Right cardiac atrium (tissue), 5 donors: ENCODE measurements around the gene ZFHX3. TPM values are rescaled to one million over a fixed set of nuclear protein-coding genes. Genes with fewer than 3 reads are reported as not detected.
"Not testable (repeated sequence)": the region's sequence is repeated elsewhere in the genome, so short reads cannot be mapped to it uniquely, and the experiment has no call there.

Experiments
- ATAC-seq, 2 donors: fragments of 200-7000 bp; cut with Tn5 transposase; one replicate each; pipeline versions ENCODE4 v1.8.0 to v1.9.1; 2020; ENCODE audit warnings: moderate library complexity in 2 of 2, mild to moderate bottlenecking in 1 of 2
- DNase-seq, 3 donors: peaks; one replicate each; pipeline ENCODE4 v3.0.0-alpha.2; 2020
- H3K27ac ChIP-seq: one replicate; pipeline ENCODE4 v1.5.1; 2013; ENCODE audit warnings: mild to moderate bottlenecking, low read length, control low read depth, moderate library complexity
- H3K27me3 ChIP-seq: one replicate; pipeline ENCODE4 v1.6.1; 2013; ENCODE audit not compliant: control insufficient read depth, insufficient read depth
- H3K4me1 ChIP-seq: one replicate; pipeline ENCODE4 v1.6.1; 2013; ENCODE audit warnings: low read length; ENCODE audit not compliant: control insufficient read depth, insufficient read depth
- H3K4me3 ChIP-seq: one replicate; pipeline ENCODE4 v1.5.1; 2013; ENCODE audit warnings: low read length, control low read depth
- H3K9me3 ChIP-seq: one replicate; pipeline ENCODE4 v1.6.1; 2013; ENCODE audit warnings: low read length; ENCODE audit not compliant: control insufficient read depth
- WGBS: extraction: QIAGEN DNeasy Blood & Tissue Kit; methylation state at CpG from one replicate; pipeline ENCODE4 v1.1.7; 2013; 5-methylcytosine and 5-hydroxymethylcytosine counted together
- intact Hi-C, 4 donors: fragments of 100-400 bp; cut with DNase I; formaldehyde crosslinking; loops; one replicate each; pipeline versions ENCODE4 v1.11.0 to v1.14.0; 2022 to 2023
- polyA plus RNA-seq: library from polyadenylated mRNA; stranded (reverse); fragments of 200-250 nt; gene quantifications from one replicate; pipeline ENCODE4 v1.2.3, GENCODE V29; 2013
- total RNA-seq, 4 donors: library from RNA; stranded (reverse); fragmentation: NEBNext Ultra II Directional; extraction: Animal tissue kit (Norgen Biotek cat#: 25700); gene quantifications; one replicate each; pipeline ENCODE4 v1.2.1, GENCODE V29; 2021
- donor health status: healthy with polysubstance abuse.
- donor health status: DM: no; HTN: yes; CAD: no.
- donor health status: DM: no; HTN: no; CAD: no.
- donor health status: DM: no; HTN: yes; CAD: no; lungs with severe emphysema.
- donor health status: DM: yes; HTN: yes; CAD: no.

The ZFHX3 gene
- total and polyA plus RNA-seq, 5 donors, result 4.3 to 18.2 (median 9.7) TPM

- H3K4me3 ChIP-seq, DNase-seq, ATAC-seq, H3K27me3 ChIP-seq, H3K9me3 ChIP-seq, H3K27ac ChIP-seq: not testable (repeated sequence)
- H3K4me1 ChIP-seq, result peaks cover 35% of the 10 kb centered on the region
- intact Hi-C loops, result loop anchor here in 2 of 4 donors (5.0 to 10.0 kb wide), 2 partner anchors 36 to 59 kb away; no protein-coding TSS in a partner anchor
- WGBS, result 90% methylated on average over 9 of the region's 9 CpGs
Measured at GRCh38 chr16:72995882-72996270, 52.1 kb downstream of the ZFHX3 start.

GRCh38 chr16:72995151-72995881, 52.6 kb downstream of the ZFHX3 start:
- intact Hi-C loops, result loop anchor here in 2 of 4 donors (5.0 to 10.0 kb wide), 2 partner anchors 37 to 59 kb away; no protein-coding TSS in a partner anchor
- Histone ChIP-seq H3K4me1 (peaks cover 35% of the 10 kb centered on the region), H3K4me3 (no peak overlapping the region), H3K27ac (no peak overlapping the region), H3K27me3 (no peaks in the 10 kb centered on the region), H3K9me3 (no peaks in the 10 kb centered on the region)
- 76% methylated on average over 18 of the region's 18 CpGs for WGBS
- DNase-seq (no peak), ATAC-seq (no peak)

DNA sequence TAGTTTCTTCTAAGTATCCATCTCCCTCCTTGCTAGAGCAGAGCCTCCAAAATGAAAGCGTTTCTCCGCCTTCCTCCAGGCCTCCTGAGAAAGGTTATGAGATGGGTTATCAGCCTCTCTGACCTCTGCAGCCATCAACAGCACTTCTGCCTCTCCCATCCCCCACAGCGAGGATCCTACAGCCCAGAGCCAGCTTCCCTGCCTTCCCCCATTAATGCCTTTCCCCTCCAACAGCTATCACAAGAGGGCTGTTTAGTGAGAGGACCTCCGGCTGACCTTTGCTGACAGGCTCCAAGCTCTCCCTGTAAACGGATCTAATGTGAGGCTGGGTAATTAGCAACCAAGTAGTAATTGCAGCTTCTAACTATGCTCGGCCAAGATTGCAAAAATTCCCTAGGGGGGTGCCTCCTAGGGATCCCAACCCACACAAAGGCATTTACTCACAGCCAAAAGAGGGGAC, 55.8 kb downstream of the ZFHX3 start:
- Histone ChIP-seq H3K27ac (peak overlapping the region; percentile 12), H3K27me3 (no peaks in the 10 kb centered on the region), H3K4me3 (no peak overlapping the region), H3K4me1 (peaks cover 35% of the 10 kb centered on the region), H3K9me3 (no peaks in the 10 kb centered on the region)
- no peak for DNase-seq
- intact Hi-C loops, result loop anchor here in 1 of 4 donors (10.0 kb wide), 1 partner anchor 63 kb away; no protein-coding TSS in a partner anchor
- 37% methylated on average over 6 of the region's 6 CpGs for WGBS
- peak in 1 of 2 donors; percentile 10 for ATAC-seq

DNA sequence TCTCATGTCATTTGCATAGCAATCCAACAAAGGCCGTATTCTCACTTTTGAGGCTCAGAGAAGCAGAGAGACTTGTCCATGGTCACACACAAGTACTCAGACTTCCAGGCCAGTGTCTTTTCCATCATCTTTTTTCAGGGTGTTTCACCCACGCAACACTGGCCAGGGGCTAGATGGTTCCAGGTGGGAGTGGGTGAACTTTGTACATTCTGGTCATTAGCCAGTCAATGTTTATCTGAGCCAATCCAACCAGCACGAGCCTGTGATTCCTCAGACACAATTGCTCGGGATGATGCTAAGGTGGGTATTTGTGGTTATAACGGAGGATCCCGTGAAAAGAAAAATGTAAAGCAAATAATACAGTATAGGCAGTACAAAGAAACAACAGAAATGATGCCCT, 56.3 kb downstream of the ZFHX3 start:
- peaks cover 35% of the 10 kb centered on the region for H3K4me1 ChIP-seq
- no peak for DNase-seq
- intact Hi-C loops, result loop anchor here in 1 of 4 donors (10.0 kb wide), 1 partner anchor 63 kb away; no protein-coding TSS in a partner anchor

DNA sequence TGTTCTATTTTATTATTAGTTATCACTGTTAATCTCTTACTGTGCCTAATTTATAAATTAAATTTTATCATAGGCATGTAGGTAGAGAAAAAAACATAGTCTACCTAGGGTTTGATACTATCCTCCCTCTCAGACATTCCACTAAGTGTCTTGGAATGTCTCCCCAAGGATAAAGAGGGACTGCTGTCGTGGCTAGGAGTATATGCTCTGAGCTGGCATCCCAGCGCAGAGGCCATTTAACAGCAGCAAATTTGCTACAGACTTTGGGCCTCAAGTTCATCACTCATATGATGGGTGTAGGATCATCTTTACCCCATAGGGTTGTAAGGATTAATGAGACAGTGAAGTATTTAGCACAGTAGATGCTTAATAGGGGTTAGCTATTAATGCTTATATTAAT, 56.7 kb downstream of the ZFHX3 start:
- intact Hi-C loops, result loop anchor here in 1 of 4 donors (10.0 kb wide), 1 partner anchor 64 kb away; no protein-coding TSS in a partner anchor
- 87% methylated on average over 2 of the region's 2 CpGs for WGBS

More for the DNA sequence above, 56.3 kb downstream of the ZFHX3 start:
- Histone ChIP-seq H3K27ac (no peak overlapping the region), H3K4me3 (no peak overlapping the region), H3K27me3 (no peaks in the 10 kb centered on the region), H3K9me3 (no peaks in the 10 kb centered on the region)
- 87% methylated on average over 6 of the region's 6 CpGs for WGBS
- ATAC-seq, result no peak

DNA sequence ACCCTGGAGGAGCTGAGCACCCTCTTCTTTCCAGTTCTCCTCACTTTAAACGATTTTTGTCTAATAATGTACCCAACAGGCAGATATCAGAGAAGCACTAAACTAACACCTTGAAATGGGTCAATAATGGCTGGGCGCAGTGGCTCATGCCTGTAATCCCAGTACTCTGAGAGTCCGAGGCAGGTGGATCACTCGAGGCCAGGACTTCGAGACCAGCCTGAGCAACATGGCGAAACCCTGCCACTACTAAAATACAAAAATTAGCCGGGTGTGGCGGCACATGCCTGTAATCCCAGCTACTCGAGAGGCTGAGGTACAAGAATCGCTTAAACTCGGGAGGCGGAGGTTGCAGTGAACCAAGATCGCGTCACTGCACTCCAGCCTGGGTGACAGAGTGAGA, 57.4 kb downstream of the ZFHX3 start:
- Histone ChIP-seq H3K4me3 (no peak overlapping the region), H3K9me3 (no peaks in the 10 kb centered on the region), H3K27ac (peak overlapping the region; percentile 53), H3K27me3 (no peaks in the 10 kb centered on the region), H3K4me1 (peaks cover 43% of the 10 kb centered on the region)
- intact Hi-C loops, result loop anchor here in 1 of 4 donors (10.0 kb wide), 1 partner anchor 64 kb away; no protein-coding TSS in a partner anchor
- 87% methylated on average over 14 of the region's 14 CpGs for WGBS
- ATAC-seq, result no peak
- no peak for DNase-seq

More for the DNA sequence above, 56.7 kb downstream of the ZFHX3 start:
- Histone ChIP-seq H3K9me3 (no peaks in the 10 kb centered on the region), H3K27ac (no peak overlapping the region), H3K4me1 (peaks cover 38% of the 10 kb centered on the region), H3K4me3 (no peak overlapping the region), H3K27me3 (no peaks in the 10 kb centered on the region)
- no peak for ATAC-seq
- no peak for DNase-seq

DNA sequence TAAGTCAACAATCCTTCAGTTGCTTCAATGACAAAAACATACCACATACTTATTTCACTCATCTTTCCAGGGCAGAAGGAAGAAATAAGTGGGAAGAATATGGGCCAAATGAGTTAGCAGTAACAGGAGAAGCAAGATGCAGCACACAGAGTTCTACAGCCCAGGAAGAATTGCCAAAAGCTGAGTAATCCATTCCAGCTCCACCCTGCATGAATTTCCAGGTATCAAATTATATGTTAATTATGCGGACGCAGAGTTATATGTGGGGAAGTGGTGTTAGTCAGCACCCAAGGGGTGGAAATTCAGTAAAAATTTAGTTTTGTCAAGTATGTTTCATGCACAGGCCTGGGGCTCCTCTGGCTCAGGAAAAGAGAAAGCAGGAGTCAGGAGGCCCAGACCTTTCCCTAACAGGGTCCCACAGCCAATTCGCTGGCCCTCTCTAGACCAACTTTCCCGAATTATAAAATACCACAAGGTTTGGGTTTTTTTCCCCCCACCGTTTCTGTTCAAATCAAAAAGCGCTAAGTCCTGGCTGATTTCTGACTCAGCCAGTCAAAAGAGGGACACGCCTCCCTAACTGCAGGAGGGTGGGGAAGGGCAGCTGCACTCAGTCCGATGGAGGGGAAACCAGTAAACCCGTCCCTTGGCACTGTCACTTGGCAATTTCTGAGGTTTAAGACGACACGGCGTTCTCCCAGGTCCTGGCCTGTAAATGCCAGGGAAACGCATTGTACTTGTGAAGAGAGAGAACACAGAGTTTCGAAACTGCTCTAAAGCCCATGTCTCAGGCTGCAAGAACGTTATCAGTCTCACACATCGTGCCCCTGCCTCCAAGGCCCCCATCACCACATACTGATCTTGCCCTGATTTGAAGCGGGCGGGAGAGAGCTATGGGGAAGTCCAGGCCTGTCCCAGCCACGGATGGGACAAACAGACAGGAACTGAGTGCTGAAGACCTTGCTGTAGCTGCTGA, 58.1 kb downstream of the ZFHX3 start:
- whole genome bisulfite sequencing, result 40% methylated on average over 19 of the region's 19 CpGs
- Histone ChIP-seq H3K27ac (peak overlapping the region; percentile 53), H3K4me1 (peaks cover 41% of the 10 kb centered on the region), H3K4me3 (no peak overlapping the region), H3K9me3 (no peaks in the 10 kb centered on the region), H3K27me3 (no peaks in the 10 kb centered on the region)
- intact Hi-C loops, result loop anchor here in 1 of 4 donors (10.0 kb wide), 1 partner anchor 65 kb away; no protein-coding TSS in a partner anchor
- peak; percentile 80 to 82 for ATAC-seq
- DNase-seq, result peak; percentile 81 to 90 (median 85)

DNA sequence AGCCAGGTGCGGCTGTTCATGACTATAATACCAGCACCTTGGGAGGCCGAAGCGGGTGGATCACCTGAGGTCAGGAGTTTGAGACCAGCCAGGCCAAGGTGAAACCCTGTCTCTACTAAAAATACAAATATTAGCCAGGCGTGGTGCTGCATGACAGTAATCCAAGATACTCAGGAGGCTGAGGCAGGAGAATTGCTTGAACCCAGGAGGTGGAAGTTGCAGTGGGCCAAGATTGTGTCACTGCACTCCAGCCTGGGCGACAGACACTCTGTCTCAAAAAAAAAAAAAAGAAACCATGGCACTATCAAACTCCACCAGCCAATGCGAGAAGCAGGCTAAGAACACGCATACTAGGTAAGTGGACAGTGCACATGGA, 58.7 kb downstream of the ZFHX3 start:
- H3K27me3 ChIP-seq, intact Hi-C loops, H3K4me3 ChIP-seq, H3K9me3 ChIP-seq, DNase-seq, ATAC-seq: not testable (repeated sequence)
- whole genome bisulfite sequencing, result 88% methylated on average over 7 of the region's 7 CpGs
- Histone ChIP-seq H3K27ac (peak overlapping the region; percentile 53), H3K4me1 (peaks cover 38% of the 10 kb centered on the region)

- 91% methylated on average over 1 of the region's 1 CpG for WGBS
Measured at GRCh38 chr16:72988569-72988968, 59.4 kb downstream of the ZFHX3 start.

DNA sequence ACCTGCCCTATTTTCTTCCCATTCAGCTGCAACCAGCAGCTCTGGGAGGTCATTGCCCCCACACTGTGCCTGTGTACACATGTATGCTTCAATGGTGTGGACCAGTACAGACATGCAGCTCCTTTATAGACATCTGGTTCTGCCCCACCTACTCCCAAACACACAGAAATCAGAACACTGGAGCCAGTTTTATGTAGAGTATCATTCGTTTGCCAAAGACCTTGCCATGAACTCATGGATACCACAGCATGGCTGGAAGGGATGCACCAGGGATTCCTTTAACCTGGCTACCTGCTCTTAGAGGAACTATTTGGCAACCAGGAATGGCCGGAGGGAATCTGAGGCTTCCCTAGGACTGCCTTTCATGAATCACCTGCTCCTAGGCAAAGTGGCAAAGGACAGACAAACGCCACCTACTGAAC, 60.4 kb downstream of the ZFHX3 start:
- H3K4me1 ChIP-seq, result peaks cover 31% of the 10 kb centered on the region
- H3K9me3 ChIP-seq, result no peaks in the 10 kb centered on the region
- no peak overlapping the region for H3K27ac ChIP-seq
- WGBS, result 83% methylated on average over 3 of the region's 3 CpGs
- intact Hi-C loops, result no loop called here
- no peak for DNase-seq
- no peak overlapping the region for H3K4me3 ChIP-seq
- H3K27me3 ChIP-seq, result no peaks in the 10 kb centered on the region
- ATAC-seq, result no peak

More at GRCh38 chr16:72988569-72988968, 59.4 kb downstream of the ZFHX3 start:
- Histone ChIP-seq H3K4me1 (peaks cover 37% of the 10 kb centered on the region), H3K27ac (peak overlapping the region; percentile 51), H3K4me3 (no peak overlapping the region), H3K9me3 (no peaks in the 10 kb centered on the region), H3K27me3 (no peaks in the 10 kb centered on the region)
- intact Hi-C loops, result no loop called here
- ATAC-seq (no peak), DNase-seq (no peak)
